Suprapubic skin (tissue), 4 donors: ENCODE results near the gene PARP8. TPM values are rescaled to one million over a fixed set of nuclear protein-coding genes. Genes with fewer than 3 reads are reported as not detected.

Experiments used
- DNase-seq, 2 donors: peaks; one replicate each; pipeline ENCODE4 v3.0.0-alpha.2; 2019; ENCODE audit warnings: low spot score in 2 of 2
- H3K27ac ChIP-seq: fragments of 200-600 bp; sonication (generic); one replicate; pipeline ENCODE4 v1.5.1; 2019
- H3K27me3 ChIP-seq: fragments of 200-600 bp; sonication (generic); one replicate; pipeline ENCODE4 v1.5.1; 2019
- H3K36me3 ChIP-seq: fragments of 200-600 bp; sonication (generic); one replicate; pipeline ENCODE4 v1.5.1; 2019
- H3K4me1 ChIP-seq: fragments of 200-600 bp; sonication (generic); one replicate; pipeline ENCODE4 v1.5.1; 2019
- H3K4me3 ChIP-seq: fragments of 200-600 bp; sonication (generic); one replicate; pipeline ENCODE4 v1.5.1; 2019; ENCODE audit warnings: mild to moderate bottlenecking
- H3K9me3 ChIP-seq: fragments of 200-600 bp; sonication (generic); one replicate; pipeline ENCODE4 v1.5.1; 2019
- CTCF ChIP-seq, 2 donors: fragments of 200-600 bp in 1 of 2; fragments of 450-650 bp in 1 of 2; sonication (generic) in 1 of 2; IDR thresholded peaks; one replicate each; pipeline ENCODE4 v1.5.1; 2016 to 2019; ENCODE audit warnings: antibody characterized with exemption in 2 of 2, mild to moderate bottlenecking in 1 of 2, moderate library complexity in 1 of 2
- EP300 ChIP-seq: sonication (generic); formaldehyde crosslinking; IDR thresholded peaks from one replicate; pipeline ENCODE4 v1.6.1; 2017; ENCODE audit warnings: antibody characterized with exemption
- POLR2A ChIP-seq, 2 donors: fragments of 450-650 bp; IDR thresholded peaks; one replicate each; pipeline ENCODE4 v1.6.1; 2017; ENCODE audit warnings: antibody characterized with exemption in 2 of 2, mild to moderate bottlenecking in 2 of 2, moderate library complexity in 2 of 2
- POLR2AphosphoS5 ChIP-seq, 3 donors: sonication (generic); formaldehyde crosslinking; IDR thresholded peaks; one replicate each; pipeline ENCODE4 v1.6.1; 2017; ENCODE audit warnings: antibody characterized with exemption in 3 of 3
- WGBS: methylation state at CpG from one replicate; pipeline ENCODE4 v1.1.5; 2018; 5-methylcytosine and 5-hydroxymethylcytosine counted together
- total RNA-seq, 4 donors: library from RNA; depleted of rRNA; stranded (reverse); fragments of >200 nt; gene quantifications; one replicate each; pipeline ENCODE4 v1.1.0, GENCODE V29; 2016

Gene PARP8
- total RNA-seq, 4 donors from 2014 or later: 9.7 to 18.0 (median 13.2) TPM

GRCh38 chr5:50878470-50878869 lies 212.0 kb downstream of the PARP8 start:
- no peaks in the 10 kb centered on the region for H3K36me3 ChIP-seq
- no peaks in the 10 kb centered on the region for H3K27me3 ChIP-seq
- no peak overlapping the region for H3K4me3 ChIP-seq
- 79% methylated on average over 2 of the region's 2 CpGs for WGBS
- H3K27ac ChIP-seq: no peak overlapping the region
- peaks cover 3% of the 10 kb centered on the region for H3K4me1 ChIP-seq
- no peaks in the 10 kb centered on the region for H3K9me3 ChIP-seq
- no peak for DNase-seq
- TF ChIP-seq CTCF (IDR thresholded peaks at IDR 0.05) (no peak), POLR2A (IDR thresholded peaks at IDR 0.05) (no peak), EP300 (no peak), POLR2AphosphoS5 (IDR thresholded peaks at IDR 0.05) (no peak)

- no peak overlapping the region for H3K4me3 ChIP-seq
- 42% methylated on average over 3 of the region's 3 CpGs for WGBS
- no peak for DNase-seq
- H3K9me3 ChIP-seq: no peaks in the 10 kb centered on the region
- H3K27ac ChIP-seq: no peak overlapping the region
- H3K27me3 ChIP-seq: no peaks in the 10 kb centered on the region
- H3K4me1 ChIP-seq: peaks cover 3% of the 10 kb centered on the region
- H3K36me3 ChIP-seq: no peaks in the 10 kb centered on the region
- no peak for TF ChIP-seq POLR2A (IDR thresholded peaks at IDR 0.05)
- TF ChIP-seq CTCF (IDR thresholded peaks at IDR 0.05): no peak
- TF ChIP-seq POLR2AphosphoS5 (IDR thresholded peaks at IDR 0.05): no peak
- TF ChIP-seq EP300: no peak
Measured at GRCh38 chr5:50881407-50881806, 215.0 kb downstream of the PARP8 start.

- DNase-seq: no peak
- Histone ChIP-seq H3K4me1 (no peaks in the 10 kb centered on the region), H3K36me3 (no peaks in the 10 kb centered on the region), H3K27ac (no peak overlapping the region), H3K9me3 (no peaks in the 10 kb centered on the region), H3K4me3 (no peak overlapping the region), H3K27me3 (no peaks in the 10 kb centered on the region)
- TF ChIP-seq CTCF (IDR thresholded peaks at IDR 0.05) (no peak), POLR2A (IDR thresholded peaks at IDR 0.05) (no peak), POLR2AphosphoS5 (IDR thresholded peaks at IDR 0.05) (no peak), EP300 (no peak)
- 44% methylated on average over 2 of the region's 2 CpGs for WGBS
Measured at GRCh38 chr5:50886657-50887345, 220.4 kb downstream of the PARP8 start.

- DNase-seq: no peak
- H3K27me3 ChIP-seq: no peaks in the 10 kb centered on the region
- H3K36me3 ChIP-seq: no peaks in the 10 kb centered on the region
- 65% methylated on average over 3 of the region's 3 CpGs for WGBS
- TF ChIP-seq EP300 (no peak), POLR2AphosphoS5 (IDR thresholded peaks at IDR 0.05) (no peak), CTCF (IDR thresholded peaks at IDR 0.05) (no peak), POLR2A (IDR thresholded peaks at IDR 0.05) (no peak)
- no peak overlapping the region for H3K27ac ChIP-seq
- no peaks in the 10 kb centered on the region for H3K4me1 ChIP-seq
- no peaks in the 10 kb centered on the region for H3K9me3 ChIP-seq
- H3K4me3 ChIP-seq: no peak overlapping the region
Measured at GRCh38 chr5:50887889-50888633, 221.6 kb downstream of the PARP8 start.

- Histone ChIP-seq H3K27ac (no peak overlapping the region), H3K9me3 (no peaks in the 10 kb centered on the region), H3K36me3 (no peaks in the 10 kb centered on the region), H3K4me1 (no peaks in the 10 kb centered on the region), H3K4me3 (no peak overlapping the region), H3K27me3 (no peaks in the 10 kb centered on the region)
- TF ChIP-seq POLR2AphosphoS5 (IDR thresholded peaks at IDR 0.05) (no peak), CTCF (IDR thresholded peaks at IDR 0.05) (no peak), EP300 (no peak), POLR2A (IDR thresholded peaks at IDR 0.05) (no peak)
- no peak for DNase-seq
- WGBS: 80% methylated on average over 1 of the region's 1 CpG
Measured at GRCh38 chr5:50888751-50889150, 222.3 kb downstream of the PARP8 start.
